Keratinocyte (primary cell): ENCODE results near the gene PTK6. TPM values are rescaled to one million over a fixed set of nuclear protein-coding genes. Genes with fewer than 3 reads are reported as not detected.

Source experiments
- DNase-seq: peaks from one replicate; pipeline ENCODE4 v3.0.0-alpha.2; 2011; ENCODE audit warnings: low read depth, missing footprints, low spot score
- FAIRE-seq: peaks from 2 replicates; lab custom pipeline; 2011; peaks lifted over from hg19 to GRCh38; lab: Jason Lieb, UNC
- H2AFZ ChIP-seq: 2 replicates; pipeline ENCODE4 v1.6.0; 2012; ENCODE audit warnings: low read length, control low read depth, inconsistent platforms; ENCODE audit not compliant: control insufficient read depth
- H3K27ac ChIP-seq: 2 replicates; pipeline ENCODE4 v1.5.1; 2011; ENCODE audit warnings: low read length; ENCODE audit not compliant: control insufficient read depth, insufficient read depth
- H3K27me3 ChIP-seq: 3 replicates; pipeline ENCODE4 v1.6.0; 2011; ENCODE audit warnings: low read length; ENCODE audit not compliant: control insufficient read depth, insufficient read depth; ENCODE audit errors: extremely low read depth
- H3K36me3 ChIP-seq, 2 experiments: 2 replicates in 1 of 2; 3 replicates in 1 of 2; pipeline ENCODE4 v1.5.1; 2011; ENCODE audit warnings: low read length in 2 of 2, mild to moderate bottlenecking in 1 of 2; ENCODE audit not compliant: control insufficient read depth in 2 of 2, insufficient read depth in 2 of 2; ENCODE audit errors: extremely low read depth in 1 of 2
- H3K4me1 ChIP-seq: 3 replicates; pipeline ENCODE4 v1.5.1; 2011; ENCODE audit warnings: low read length; ENCODE audit not compliant: control insufficient read depth, insufficient read depth; ENCODE audit errors: extremely low read depth
- H3K4me2 ChIP-seq: 3 replicates; pipeline ENCODE4 v1.6.0; 2011; ENCODE audit warnings: low read depth, low read length; ENCODE audit not compliant: control insufficient read depth, insufficient read depth; ENCODE audit errors: extremely low read depth
- H3K4me3 ChIP-seq, 3 experiments: fragments of 200-600 bp in 1 of 3; sonication (generic) in 1 of 3; 2 replicates in 2 of 3; 3 replicates in 1 of 3; pipeline ENCODE4 v1.5.1; 2011 to 2016; ENCODE audit warnings: low read length in 3 of 3, mild to moderate bottlenecking in 3 of 3, control low read depth in 2 of 3, inconsistent platforms in 1 of 3, low read depth in 1 of 3, mixed read lengths in 1 of 3, mixed run types in 1 of 3, moderate library complexity in 1 of 3; ENCODE audit not compliant: control insufficient read depth in 2 of 3, insufficient read depth in 2 of 3; ENCODE audit errors: extremely low read depth in 1 of 3
- H3K79me2 ChIP-seq: 2 replicates; pipeline ENCODE4 v1.6.0; 2012; ENCODE audit warnings: low read length; ENCODE audit not compliant: control insufficient read depth, insufficient read depth
- H3K9ac ChIP-seq: 3 replicates; pipeline ENCODE4 v1.6.0; 2011; ENCODE audit warnings: low read length; ENCODE audit not compliant: control insufficient read depth, insufficient read depth; ENCODE audit errors: extremely low read depth
- H3K9me1 ChIP-seq: 3 replicates; pipeline ENCODE4 v1.6.0; 2011; ENCODE audit warnings: low read length; ENCODE audit not compliant: control insufficient read depth, insufficient read depth; ENCODE audit errors: extremely low read depth
- H3K9me3 ChIP-seq: 2 replicates; pipeline ENCODE4 v1.5.1; 2012; ENCODE audit warnings: low read depth, low read length; ENCODE audit not compliant: control insufficient read depth
- H4K20me1 ChIP-seq: 3 replicates; pipeline ENCODE4 v1.6.0; 2011; ENCODE audit warnings: low read length; ENCODE audit not compliant: control insufficient read depth, insufficient read depth; ENCODE audit errors: extremely low read depth
- EZH2 ChIP-seq: IDR thresholded peaks from one replicate; pipeline ENCODE4 v1.6.1; 2012; ENCODE audit warnings: inconsistent platforms, mild to moderate bottlenecking, low read length, moderate library complexity
- dilution Hi-C: fragments of 300-500 bp; cut with MboI; formaldehyde crosslinking; loops from one replicate; pipeline ENCODE4 v1.7.0; 2020; ENCODE audit warnings: low sequenced_read_pairs; ENCODE audit not compliant: extremely low pct_ligation_motif_present
- polyA plus RNA-seq, 5 experiments: library from polyadenylated mRNA; depleted of rRNA in 3 of 5; stranded (reverse) in 3 of 5; stranded (forward) in 1 of 5; unstranded in 1 of 5; fragments of >200 nt; gene quantifications; 1 replicate in 1 of 5; 2 replicates in 3 of 5; 3 replicates in 1 of 5; pipeline versions ENCODE4 v1.2.1 to v1.2.3, GENCODE V29; 2011 to 2012; ENCODE audit warnings: missing spikeins in 2 of 5, low read depth in 1 of 5, low replicate concordance in 1 of 5
- TF ChIP-seq, protein P1 (sequence below), 3 experiments: IDR thresholded peaks in 1 of 3; conservative IDR thresholded peaks in 1 of 3; optimal IDR thresholded peaks in 1 of 3; 2 replicates in 2 of 3; 3 replicates in 1 of 3; pipeline versions ENCODE3 to v1.5.1; 2011; ENCODE audit warnings: low read length in 3 of 3, mild to moderate bottlenecking in 3 of 3, moderate library complexity in 2 of 3, control low read depth in 1 of 3, inconsistent platforms in 1 of 3; ENCODE audit not compliant: insufficient read depth in 2 of 3; ENCODE audit errors: extremely low read depth in 1 of 3

Gene PTK6
- polyA plus RNA-seq, 1 donor (not counting 4 experiments of a cell fraction or from before 2014, with no cell fraction given): 28.5 TPM

DNA sequence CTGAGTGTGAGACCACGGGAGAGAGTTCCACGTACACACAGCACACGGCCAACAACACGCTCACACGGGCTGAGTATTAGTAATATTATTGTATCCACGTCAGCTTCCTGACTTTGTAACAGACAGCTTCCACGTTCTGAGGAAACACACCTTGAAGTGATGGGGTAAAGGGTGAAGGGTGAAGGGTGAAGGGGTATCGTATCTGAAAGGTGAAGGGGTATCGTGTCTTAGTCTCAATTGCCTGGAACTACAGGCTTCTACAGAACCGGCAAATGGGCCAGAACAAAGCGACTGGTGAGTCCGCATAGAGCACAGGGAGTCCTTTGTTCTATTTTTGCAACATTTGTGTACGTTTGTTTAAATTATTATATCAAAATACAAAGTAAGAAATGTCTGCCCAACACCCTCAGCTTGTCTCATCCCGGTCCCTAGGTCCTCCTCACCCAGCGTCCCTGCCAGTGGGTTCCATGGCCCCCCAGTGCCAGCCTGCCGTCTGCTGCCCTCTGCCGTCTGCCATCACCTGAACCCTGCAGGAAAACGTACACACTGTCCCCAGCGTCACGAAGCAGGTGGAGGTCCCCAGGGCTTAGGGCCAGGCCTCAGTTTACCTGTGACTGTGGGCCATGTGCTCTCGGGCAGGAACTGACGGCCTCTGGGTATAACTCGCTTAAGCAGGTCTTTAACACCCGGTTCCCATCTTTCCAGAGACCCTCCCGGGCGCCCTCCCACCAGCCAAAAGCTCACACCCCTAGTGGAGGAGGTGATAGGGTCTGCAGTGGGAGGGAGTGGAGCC, 41.2 kb upstream of the PTK6 start:
- no peaks in the 10 kb centered on the region for H3K9me1 ChIP-seq
- no peaks in the 10 kb centered on the region for H3K27me3 ChIP-seq
- FAIRE-seq (no peak), DNase-seq (no peak)
- dilution Hi-C loops: no loop called here
- H2AFZ ChIP-seq: no peak overlapping the region
- no peak overlapping the region for H3K4me3 ChIP-seq
- H3K27ac ChIP-seq: no peak overlapping the region
- TF ChIP-seq, protein P1, sequence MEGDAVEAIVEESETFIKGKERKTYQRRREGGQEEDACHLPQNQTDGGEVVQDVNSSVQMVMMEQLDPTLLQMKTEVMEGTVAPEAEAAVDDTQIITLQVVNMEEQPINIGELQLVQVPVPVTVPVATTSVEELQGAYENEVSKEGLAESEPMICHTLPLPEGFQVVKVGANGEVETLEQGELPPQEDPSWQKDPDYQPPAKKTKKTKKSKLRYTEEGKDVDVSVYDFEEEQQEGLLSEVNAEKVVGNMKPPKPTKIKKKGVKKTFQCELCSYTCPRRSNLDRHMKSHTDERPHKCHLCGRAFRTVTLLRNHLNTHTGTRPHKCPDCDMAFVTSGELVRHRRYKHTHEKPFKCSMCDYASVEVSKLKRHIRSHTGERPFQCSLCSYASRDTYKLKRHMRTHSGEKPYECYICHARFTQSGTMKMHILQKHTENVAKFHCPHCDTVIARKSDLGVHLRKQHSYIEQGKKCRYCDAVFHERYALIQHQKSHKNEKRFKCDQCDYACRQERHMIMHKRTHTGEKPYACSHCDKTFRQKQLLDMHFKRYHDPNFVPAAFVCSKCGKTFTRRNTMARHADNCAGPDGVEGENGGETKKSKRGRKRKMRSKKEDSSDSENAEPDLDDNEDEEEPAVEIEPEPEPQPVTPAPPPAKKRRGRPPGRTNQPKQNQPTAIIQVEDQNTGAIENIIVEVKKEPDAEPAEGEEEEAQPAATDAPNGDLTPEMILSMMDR (optimal IDR thresholded peaks at IDR 0.05 in 1 of 3, IDR thresholded peaks at IDR 0.05 in 1 of 3, conservative IDR thresholded peaks at IDR 0.05 in 1 of 3; ENCODE audit: extremely low read depth in 1 of 3, insufficient read depth in 2 of 3, low read length in 3 of 3): no peak
- no peak for TF ChIP-seq EZH2
- H3K9ac ChIP-seq: no peak overlapping the region
- H3K4me1 ChIP-seq: peaks cover 9% of the 10 kb centered on the region
- H4K20me1 ChIP-seq: no peaks in the 10 kb centered on the region
- no peak overlapping the region for H3K4me2 ChIP-seq
- H3K9me3 ChIP-seq: no peaks in the 10 kb centered on the region
- peaks cover 4% of the 10 kb centered on the region for H3K79me2 ChIP-seq
- H3K36me3 ChIP-seq: no peaks in the 10 kb centered on the region

GRCh38 chr20:63577317-63577894, 40.2 kb upstream of the PTK6 start:
- Histone ChIP-seq H3K9ac (no peak overlapping the region), H3K9me1 (no peaks in the 10 kb centered on the region), H3K4me2 (no peak overlapping the region), H3K9me3 (no peaks in the 10 kb centered on the region), H3K36me3 (peaks cover 0 to 3% of the 10 kb centered on the region in 2 experiments), H2AFZ (no peak overlapping the region), H3K79me2 (peaks cover 14% of the 10 kb centered on the region), H3K4me3 (no peak overlapping the region), H4K20me1 (no peaks in the 10 kb centered on the region), H3K27me3 (no peaks in the 10 kb centered on the region), H3K27ac (no peak overlapping the region), H3K4me1 (peaks cover 15% of the 10 kb centered on the region)
- TF ChIP-seq, protein P1 (optimal IDR thresholded peaks at IDR 0.05 in 1 of 3, IDR thresholded peaks at IDR 0.05 in 1 of 3, conservative IDR thresholded peaks at IDR 0.05 in 1 of 3; ENCODE audit: extremely low read depth in 1 of 3, insufficient read depth in 2 of 3, low read length in 3 of 3): no peak
- TF ChIP-seq EZH2: no peak
- no peak for FAIRE-seq
- dilution Hi-C loops: no loop called here
- no peak for DNase-seq
